M059J (cell line): ENCODE results near the gene SLC16A6. TPM values are rescaled to one million over a fixed set of nuclear protein-coding genes. Genes with fewer than 3 reads are reported as not detected.
"Not testable (repeated sequence)": the region's sequence is repeated elsewhere in the genome, so short reads cannot be mapped to it uniquely, and the experiment has no call there.

Experiments used
- DNase-seq: peaks from one replicate; pipeline ENCODE4 v3.0.0-alpha.2; 2012; ENCODE audit warnings: low read depth
- total RNA-seq: library from RNA; depleted of rRNA; stranded (reverse); fragments of >200 nt; shearing (Covaris generic); gene quantifications from 2 replicates; pipeline ENCODE4 v1.2.3, GENCODE V29; 2014; rRNA removed

SLC16A6 gene, protein sequence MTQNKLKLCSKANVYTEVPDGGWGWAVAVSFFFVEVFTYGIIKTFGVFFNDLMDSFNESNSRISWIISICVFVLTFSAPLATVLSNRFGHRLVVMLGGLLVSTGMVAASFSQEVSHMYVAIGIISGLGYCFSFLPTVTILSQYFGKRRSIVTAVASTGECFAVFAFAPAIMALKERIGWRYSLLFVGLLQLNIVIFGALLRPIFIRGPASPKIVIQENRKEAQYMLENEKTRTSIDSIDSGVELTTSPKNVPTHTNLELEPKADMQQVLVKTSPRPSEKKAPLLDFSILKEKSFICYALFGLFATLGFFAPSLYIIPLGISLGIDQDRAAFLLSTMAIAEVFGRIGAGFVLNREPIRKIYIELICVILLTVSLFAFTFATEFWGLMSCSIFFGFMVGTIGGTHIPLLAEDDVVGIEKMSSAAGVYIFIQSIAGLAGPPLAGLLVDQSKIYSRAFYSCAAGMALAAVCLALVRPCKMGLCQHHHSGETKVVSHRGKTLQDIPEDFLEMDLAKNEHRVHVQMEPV
- total RNA-seq, result 0.20 and 2.6 TPM in 2 replicates

DNA sequence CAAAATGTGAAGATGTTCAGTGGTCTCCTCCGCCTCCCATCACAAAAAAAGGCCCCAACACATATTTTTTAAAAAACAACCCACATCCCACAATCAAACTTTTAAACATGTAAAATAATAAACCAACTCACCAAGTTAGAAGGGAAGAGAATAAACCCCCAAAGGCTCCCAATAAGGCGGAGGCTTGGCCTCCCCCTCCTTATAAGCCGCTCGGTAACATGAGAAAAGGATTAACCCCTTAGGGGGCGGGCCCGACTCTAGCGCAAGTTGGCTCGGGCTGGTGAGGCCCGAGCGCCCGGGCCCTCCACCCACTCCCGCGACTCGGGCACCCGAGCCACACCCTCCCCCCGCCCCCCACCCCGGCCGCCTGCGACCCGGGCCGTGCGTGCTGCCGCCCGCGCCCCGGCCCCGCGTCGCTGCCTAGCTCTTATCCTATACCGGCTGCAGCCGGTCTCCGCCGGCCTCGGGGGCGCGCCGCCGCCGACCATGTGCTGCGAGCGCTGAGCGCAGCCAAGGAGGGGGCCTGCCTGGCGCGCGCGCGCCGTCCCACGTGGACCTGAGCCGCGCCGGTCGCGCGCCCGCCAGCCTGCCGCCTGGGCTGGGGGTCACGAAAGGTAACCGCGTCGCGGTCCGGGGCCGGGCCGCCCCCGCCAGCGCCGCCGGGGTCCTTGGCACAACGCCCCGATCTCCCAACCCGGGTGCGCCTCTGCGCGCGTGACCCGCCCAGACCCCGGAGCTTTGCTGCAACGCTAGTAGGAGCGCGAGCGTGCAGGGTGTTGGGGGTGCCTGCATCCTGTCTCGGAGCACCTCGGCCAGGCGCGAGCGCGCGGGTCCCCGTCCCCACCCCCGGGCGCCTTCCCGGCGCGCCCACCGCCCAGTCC lies at the start of gene SLC16A6, which contains the start of gene ARSG:
SLC16A6 (minus strand) TSS at position 173 of the 881 bp plus-strand sequence. CDS start 12,807 bp downstream, outside the sequence.
ARSG (plus strand) TSS at position 541 of the 881 bp plus-strand sequence. CDS start 15,999 bp downstream, outside the sequence.
- peak; percentile 47 for DNase-seq

DNA sequence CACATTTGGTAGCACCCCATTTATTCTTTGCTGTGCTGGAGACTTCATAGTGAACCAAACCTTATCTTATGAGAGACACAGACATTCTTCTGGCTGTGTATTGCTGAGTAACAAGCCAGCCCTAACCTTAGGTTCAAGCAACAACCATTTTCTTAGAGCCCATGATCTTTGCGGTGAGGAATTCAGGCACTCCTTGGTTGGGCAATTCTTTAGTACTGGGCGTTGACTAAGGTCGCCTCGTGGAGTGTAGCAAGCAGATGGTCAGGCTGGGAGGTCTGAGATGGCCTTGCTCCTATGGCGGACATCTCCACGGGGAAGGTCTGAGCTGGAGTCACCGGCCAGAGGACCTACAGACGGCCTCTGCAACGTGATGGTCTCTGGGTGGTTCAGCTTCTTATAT lies 43.5 kb upstream of the SLC16A6 start:
- DNase-seq, result no peak

DNA sequence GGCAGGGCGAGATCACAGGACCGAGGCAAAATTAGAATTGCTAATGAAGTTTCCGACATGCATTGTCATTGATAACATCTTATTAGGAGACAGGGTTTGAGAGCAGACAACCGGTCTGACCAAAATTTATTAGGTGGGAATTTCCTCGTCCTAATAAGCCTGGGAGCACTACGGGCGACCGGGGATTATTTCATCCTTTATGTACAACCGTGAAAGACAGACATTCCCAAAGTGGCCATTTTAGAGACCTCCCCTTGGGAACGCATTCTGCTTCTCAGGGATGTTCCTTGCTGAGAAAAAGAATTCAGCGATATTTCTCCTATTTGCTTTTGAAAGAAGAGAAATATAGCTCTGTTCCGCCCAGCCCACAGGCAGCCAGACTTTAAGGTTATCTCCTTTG lies 41.0 kb upstream of the SLC16A6 start:
- not testable (repeated sequence) for DNase-seq

DNA sequence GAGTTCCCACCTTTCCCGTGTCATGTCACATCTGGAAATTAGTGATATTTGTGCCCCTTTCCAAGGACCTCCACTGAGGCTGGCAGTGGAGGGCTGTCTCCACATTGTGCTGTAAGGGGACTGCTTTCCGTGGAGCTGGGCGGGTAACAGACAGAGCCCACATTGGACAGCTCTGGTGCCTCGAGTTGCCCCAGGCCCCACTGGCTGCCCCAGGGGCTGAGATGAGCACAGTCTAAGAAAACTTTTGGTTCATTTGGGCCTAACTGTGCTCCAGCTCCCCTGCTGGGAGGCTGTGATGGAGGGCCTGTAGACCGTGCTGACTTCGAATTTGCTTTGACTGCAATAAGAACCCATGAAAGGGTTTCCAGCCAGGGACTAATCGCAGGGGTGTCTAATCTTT lies 38.4 kb upstream of the SLC16A6 start:
- DNase-seq, result no peak

DNA sequence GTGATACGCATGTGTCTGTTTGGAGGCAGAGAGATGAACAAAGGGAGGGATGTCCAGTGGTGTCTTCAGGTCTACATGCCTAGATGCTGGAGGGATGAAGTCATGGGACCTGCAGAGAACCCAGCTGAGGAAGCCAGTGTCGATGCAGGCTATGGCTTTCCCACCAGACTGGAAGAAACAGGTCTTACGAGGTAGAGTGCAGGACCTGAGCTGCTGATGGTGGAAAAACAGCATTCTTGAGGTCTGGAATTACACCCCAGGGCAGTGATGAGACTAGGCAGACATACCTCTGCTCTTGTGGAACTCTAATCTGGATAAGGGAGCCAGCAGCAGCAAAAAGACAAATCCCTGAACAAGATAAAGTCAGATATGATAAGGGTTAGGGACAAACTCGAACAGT lies 37.7 kb upstream of the SLC16A6 start:
- peak; percentile 66 for DNase-seq

DNA sequence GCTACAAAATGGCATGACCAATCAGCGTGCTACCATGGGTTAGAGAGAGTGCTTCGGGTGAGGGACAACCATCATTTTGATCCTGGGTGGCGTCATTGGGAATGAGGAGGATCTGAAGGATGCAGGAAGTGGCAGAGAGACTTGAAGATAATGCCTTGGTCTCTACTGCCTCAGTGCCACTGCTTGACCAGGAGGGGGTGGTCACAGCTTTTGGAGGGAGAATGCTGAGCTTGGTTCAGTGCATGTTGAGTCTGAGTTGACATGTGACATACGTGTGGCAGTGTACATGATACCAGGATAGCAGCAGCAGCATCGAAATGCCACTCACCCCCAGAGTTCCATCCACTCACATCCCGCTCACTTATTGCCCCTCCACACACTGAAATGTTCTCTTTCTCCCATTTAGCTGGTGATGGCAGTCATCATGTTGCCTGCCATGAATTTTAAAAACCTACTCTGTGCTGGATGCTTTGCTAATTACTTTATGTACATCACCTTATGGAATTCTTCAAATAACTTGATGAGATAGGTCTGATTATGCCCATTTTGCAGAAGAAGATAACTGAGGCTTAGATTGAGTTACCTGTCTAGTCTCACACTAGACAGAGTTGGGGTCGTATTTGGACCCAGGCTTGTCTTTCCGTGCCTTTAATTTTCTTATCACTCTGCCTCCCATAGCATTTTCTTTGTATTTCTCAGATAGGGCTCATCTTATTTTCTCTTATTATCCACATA lies 37.1 kb upstream of the SLC16A6 start:
- DNase-seq, result no peak

DNA sequence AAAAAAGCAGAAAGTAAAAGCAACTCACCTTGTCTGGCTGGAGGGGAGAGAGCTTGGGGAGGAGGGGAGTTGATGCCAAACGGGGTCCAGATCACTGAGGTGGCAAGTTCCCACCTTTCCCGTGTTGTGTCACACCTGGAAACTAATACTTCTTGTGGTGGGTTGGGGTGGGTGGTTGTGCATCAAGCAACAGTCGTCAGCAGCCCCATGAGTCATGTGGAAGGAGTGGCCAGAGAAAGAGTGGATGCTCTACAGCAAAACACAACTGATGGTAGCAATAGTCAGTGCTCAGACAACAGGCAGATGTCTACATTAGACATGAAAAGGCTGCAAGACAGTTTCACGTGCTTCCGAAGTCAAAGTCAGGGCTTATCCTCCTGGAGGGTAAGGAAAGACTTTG lies 35.8 kb upstream of the SLC16A6 start:
- peak; percentile 46 for DNase-seq

DNA sequence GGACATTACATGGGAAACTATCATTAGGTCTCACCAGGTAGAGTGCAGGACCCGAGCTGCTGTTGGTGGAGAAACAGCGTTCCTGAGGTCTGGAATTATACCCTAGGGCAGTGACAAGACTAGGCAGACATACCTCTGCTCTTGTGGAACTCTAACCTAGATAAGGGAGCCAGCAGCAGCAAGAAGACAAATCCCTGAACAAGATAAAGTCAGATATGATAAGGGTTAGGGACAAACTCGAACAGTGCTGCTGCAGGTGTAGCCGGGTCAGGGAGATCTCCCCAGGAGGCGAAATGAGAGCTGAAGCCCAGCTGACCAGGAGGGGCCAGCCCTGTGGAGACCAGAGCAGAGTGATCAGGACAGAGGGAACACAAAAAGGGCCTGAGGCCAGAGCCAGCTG lies 35.0 kb upstream of the SLC16A6 start:
- DNase-seq, result no peak

DNA sequence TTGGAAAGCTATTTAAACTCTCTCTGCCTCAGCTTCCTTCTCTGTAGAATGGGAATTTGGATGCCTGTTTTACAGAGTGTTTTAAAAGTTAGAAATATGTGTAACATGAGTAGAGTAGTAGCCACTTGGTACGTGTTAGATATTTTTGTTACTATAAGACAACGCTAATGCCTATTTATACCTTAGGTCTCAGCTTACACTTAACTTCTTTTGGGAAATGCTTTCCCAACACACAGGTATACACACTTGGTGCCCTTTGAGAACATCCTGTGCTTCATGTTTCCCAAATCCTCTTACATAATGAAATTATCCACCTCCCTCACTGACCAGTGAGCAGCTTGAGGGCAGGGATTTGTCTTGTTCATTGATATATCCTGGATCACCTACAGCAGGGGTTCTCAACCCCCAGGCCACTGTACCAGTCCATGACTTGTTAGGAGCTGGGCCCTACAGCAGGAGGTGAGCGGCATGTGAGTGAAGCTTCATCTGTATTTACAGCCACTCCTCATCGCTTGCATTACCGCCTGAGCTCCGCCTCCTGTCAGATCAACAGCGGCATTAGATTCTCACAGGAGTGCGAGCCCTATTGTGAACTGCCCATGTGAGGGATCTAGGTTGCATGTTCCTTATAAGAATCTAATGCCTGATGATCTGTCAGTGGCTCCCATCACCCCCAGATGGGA lies 33.9 kb upstream of the SLC16A6 start:
- DNase-seq, result no peak

DNA sequence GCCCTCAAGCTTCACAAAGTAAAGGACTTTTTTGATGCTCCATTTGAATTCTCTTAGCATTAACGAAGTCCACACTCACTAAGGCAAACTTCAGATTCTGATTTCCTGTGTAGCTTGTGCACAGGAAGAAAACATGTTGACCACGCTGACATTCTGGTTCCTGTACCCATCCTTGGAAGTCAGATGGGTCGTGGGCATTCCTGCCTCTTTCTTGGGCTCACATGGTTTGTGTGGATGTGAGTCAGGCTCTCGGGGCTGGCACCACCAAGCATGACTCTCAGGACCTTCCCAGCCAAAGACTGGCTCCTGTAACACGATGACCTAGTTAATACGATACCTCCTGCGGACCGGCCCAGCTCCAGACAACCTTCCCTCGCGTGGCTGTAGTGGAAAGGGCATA lies 33.2 kb upstream of the SLC16A6 start:
- DNase-seq, result peak; percentile 40

DNA sequence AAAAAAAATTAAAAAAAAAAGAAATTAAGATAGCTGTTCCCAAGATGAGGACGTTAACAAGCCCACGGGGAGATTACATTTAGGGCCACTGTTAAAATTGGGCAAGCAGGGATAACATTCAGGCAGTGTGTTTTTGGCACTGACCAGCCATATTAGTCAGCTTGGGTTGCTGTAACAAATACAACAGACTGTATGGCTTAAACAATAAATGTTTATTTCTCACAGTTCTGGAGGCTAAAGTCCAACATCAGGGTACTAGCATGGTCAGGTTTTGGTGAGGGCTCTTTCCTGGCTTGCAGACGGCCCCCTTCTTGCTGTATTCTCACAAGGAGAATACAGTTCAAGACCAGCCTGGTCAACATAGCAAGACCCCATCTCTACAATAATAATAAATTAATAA lies 31.7 kb upstream of the SLC16A6 start:
- no peak for DNase-seq

DNA sequence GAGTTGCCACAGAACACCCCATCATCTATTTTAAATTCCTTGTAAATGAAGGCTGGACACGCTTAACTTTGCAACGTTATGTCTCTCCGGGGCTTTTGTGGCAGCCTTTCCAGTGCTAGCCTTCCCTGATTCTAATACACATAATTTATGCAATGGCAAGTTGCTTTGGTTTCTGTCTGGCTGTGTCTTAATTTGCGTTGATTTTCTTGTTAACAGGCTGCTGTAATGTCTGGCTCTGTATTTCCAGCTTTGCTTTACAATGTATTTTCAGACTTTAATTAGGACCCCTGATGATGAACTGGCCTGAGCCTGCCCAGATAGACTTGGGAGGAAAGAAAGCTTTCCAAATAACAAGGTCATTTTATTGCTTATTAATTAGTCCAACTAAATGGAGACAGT lies 30.6 kb upstream of the SLC16A6 start:
- DNase-seq, result no peak

DNA sequence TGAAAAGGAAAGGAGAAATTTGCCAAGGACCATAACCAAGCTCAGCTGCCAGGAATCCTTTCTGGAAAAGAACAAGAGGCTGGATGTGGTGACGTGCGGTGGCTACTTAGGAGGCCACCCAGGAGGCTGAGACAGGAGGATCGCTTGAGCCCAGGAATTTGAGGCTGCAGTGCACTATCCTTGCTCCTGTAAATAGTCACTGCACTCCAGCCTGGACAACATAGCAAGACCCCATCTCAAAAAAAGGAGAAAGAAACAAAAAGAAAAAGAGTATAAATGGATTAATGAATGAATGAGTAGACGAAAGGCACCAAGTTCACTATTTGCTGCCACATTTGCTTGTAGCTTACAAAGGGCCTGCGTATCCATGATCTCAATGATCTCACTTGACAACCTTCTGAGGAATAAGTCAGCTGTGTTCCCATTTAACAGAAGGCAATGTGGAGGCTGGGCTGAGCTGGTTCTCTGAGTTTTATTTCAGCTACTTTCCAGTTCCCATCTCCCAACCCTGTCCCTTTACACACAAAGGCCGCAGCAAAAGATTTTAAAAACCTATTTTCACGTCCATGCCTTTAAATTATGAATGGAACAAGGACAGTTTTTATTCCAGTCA lies 30.1 kb upstream of the SLC16A6 start:
- no peak for DNase-seq

DNA sequence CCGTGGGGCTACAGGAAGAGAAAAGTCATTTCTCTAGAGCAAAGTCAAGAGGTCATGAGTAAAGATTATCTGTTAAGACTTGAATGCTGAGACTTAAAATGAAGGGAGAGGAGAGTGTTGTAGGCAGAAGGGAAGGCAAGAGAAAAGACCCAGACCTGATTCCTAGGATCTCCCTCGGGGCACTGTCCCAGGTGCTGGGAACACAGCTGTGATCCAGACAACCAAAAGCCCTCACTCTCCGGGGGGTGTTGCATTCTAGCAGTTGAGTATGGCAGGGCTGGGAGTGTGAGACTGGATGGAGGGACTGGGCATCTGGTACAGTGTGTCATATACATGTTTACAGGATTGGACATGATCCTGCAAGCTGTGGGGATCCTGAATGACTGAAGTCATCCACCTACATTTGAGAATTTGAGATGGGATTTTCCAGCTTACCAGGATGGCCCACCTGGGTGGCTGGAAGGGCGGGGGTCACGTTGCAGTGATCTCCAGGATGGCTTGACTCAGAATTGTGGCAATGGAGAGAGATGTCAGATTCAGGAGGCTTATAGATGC lies 29.5 kb upstream of the SLC16A6 start:
- no peak for DNase-seq

DNA sequence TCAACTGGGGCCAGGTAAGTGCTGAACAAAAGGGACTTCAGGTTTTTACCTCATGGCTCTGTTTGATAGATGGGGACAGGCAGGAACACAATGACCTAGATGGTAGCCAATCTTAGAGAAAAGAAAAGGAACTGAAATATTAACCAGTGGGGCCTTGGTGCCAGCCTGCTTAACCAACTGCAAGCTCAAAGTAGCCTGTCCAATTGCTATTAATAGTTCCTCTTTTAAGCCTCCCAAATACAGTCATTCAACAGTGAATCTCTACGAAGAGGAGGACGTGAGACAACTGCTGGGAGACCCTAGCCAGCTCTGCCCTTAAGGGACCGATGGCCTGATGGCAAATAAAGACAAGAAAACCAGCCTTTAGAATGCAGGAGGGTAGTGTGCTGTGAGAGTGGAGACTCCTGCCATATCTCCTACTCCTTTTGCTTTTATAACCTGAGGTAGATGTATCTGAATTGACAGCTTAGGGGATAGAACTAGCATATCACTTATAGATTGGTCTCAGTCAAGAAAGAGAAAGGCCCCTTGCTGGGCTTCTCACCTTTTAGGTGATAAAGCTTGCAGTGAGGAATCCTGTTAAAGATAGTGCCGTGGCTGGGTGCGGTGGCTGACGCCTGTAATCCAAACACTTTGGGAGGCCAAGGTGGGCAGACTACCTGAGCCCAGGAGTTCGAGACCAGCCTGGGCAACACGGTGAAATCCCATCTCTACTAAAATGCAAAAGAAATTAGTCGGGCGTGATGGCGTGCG lies 28.7 kb upstream of the SLC16A6 start:
- no peak for DNase-seq

DNA sequence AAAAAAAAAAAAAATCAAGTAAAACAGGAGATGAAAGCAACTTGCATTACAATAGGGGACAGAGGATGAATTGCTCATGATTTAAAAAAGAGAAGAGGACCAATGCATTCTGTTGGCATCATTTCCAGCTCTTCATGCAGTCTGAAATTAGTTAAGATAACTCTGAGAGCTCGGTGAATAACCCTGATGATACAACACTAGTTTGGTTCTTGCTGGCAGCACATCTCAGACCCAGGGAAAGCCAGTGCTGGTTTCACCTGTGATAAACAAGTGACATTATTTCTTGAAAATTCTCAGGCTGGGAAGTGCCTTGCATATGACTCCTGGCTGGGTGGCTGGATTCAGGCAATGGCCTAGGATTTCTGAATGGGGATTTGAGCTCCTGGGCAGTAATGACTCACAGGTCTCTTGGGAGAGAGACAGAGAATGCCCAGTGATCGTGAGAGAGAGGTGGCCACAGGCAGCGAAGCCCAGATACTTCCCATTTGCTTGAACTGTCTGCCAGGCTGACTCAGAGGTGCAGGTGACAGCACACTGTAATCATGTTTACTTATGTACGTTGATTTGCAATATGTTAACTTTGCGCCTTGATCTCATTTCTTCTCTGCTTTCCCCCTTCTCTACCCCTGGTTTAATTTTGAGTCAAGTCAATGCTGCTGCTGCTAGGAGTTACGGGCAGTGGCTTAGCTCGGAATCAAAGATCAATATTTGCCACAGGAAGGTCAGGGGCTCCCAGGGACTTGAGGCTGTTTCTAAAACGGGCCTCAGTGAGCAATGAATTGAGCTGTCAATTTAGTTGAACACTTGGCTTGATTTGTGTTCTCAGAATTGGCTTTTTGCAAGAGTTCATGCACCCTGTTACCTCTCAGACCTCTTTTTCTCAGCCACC lies 27.4 kb upstream of the SLC16A6 start:
- peak; percentile 95 for DNase-seq

DNA sequence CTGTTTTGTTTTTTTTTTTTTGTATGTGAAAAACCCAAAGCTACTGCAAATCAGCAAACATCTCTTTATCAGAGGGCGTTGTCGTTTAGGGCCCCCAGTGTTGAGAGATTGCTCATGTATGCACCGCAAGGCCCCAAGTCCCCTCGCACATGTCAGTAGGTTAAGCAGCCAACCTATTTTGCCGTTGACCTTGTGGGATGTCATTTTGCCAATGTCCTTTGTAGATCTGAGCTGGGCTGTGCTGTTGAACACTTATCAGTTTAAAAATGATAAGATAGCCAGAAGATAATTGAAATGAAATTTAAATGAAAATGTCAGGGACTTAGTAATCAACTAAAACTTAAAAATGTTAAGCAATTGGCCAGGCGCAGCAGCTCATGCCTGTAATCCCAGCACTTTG lies 26.5 kb upstream of the SLC16A6 start:
- DNase-seq, result no peak

DNA sequence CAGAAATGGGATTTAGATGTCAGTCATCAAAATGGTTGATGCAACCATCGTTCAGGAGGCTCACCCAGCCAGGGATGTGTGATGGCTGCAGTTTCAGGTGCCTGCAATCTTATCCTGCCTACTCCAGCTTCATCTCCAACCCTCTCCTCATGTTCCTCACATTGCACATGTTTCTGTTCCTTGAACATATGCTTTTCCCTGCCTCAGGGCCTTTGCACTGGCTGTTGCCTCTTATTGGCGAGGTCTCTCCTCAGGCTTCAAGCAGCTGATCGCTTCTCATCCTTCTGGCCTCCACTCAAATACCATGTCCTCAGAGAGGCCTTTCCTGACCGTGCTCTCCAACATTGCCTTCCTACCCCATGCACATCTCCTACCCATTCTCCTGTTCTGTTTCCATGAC lies 25.0 kb upstream of the SLC16A6 start:
- DNase-seq, result no peak
